Kidney (tissue), 14 donors: ENCODE data around the gene CLEC2B. TPM values are rescaled to one million over a fixed set of nuclear protein-coding genes. Genes with fewer than 3 reads are reported as not detected.

ENCODE experiments used
- DNase-seq, 5 donors: peaks; one replicate each; pipeline ENCODE4 v3.0.0-alpha.2; 2013 to 2020
- FAIRE-seq: peaks from 2 replicates; lab custom pipeline; 2012; peaks lifted over from hg19 to GRCh38; lab: Jason Lieb, UNC
- H3K27ac ChIP-seq, 2 donors: one replicate each; pipeline ENCODE4 v1.7.0; 2013; ENCODE audit warnings: low read depth in 2 of 2, low read length in 2 of 2, inconsistent platforms in 1 of 2
- H3K27me3 ChIP-seq: one replicate; pipeline ENCODE4 v1.7.1; 2013; ENCODE audit warnings: low read length, inconsistent platforms; ENCODE audit not compliant: control insufficient read depth, insufficient read depth
- H3K36me3 ChIP-seq, 3 donors: one replicate each; pipeline versions ENCODE4 v1.7.0 to v1.7.1; 2013; ENCODE audit warnings: low read length in 3 of 3, control low read depth in 1 of 3, inconsistent platforms in 1 of 3; ENCODE audit not compliant: insufficient read depth in 3 of 3, control insufficient read depth in 2 of 3
- H3K4me1 ChIP-seq, 3 donors: one replicate each; pipeline versions ENCODE4 v1.7.0 to v1.7.1; 2013; ENCODE audit warnings: low read length in 3 of 3, inconsistent platforms in 1 of 3, low read depth in 1 of 3; ENCODE audit not compliant: control insufficient read depth in 2 of 3, insufficient read depth in 2 of 3
- H3K4me3 ChIP-seq, 3 donors: one replicate each; pipeline versions ENCODE4 v1.7.0 to v1.8.1; 2013; ENCODE audit warnings: low read length in 3 of 3, control low read depth in 1 of 3, inconsistent platforms in 1 of 3
- H3K9ac ChIP-seq, 3 donors: one replicate each; pipeline versions ENCODE4 v1.7.0 to v1.7.1; 2013; ENCODE audit warnings: low read length in 3 of 3, control low read depth in 1 of 3, inconsistent platforms in 1 of 3
- H3K9me3 ChIP-seq, 3 donors: one replicate each; pipeline versions ENCODE4 v1.7.0 to v1.7.1; 2013; ENCODE audit warnings: low read length in 3 of 3, control low read depth in 1 of 3, inconsistent platforms in 1 of 3; ENCODE audit not compliant: control insufficient read depth in 2 of 3, insufficient read depth in 1 of 3
- CTCF ChIP-seq: IDR thresholded peaks from 3 replicates; pipeline ENCODE4 v1.5.1; 2012; ENCODE audit warnings: mild to moderate bottlenecking, moderate library complexity, borderline replicate concordance; ENCODE audit not compliant: insufficient read depth; ENCODE audit errors: extremely low read depth
- intact Hi-C: fragments of 100-400 bp; cut with DNase I; formaldehyde crosslinking; loops from one replicate; pipeline ENCODE4 v1.11.1; 2022
- polyA plus RNA-seq: library from polyadenylated mRNA; stranded (reverse); fragments of 350-450 nt; fragmentation: Illumina TruSeq; extraction: RNeasy Lipid Tissue Mini Kit (QIAGEN cat#74804); gene quantifications from one replicate; pipeline ENCODE4 v1.2.3, GENCODE V29; 2014; ENCODE audit warnings: low read depth, low replicate concordance; ENCODE audit not compliant: insufficient read depth
- total RNA-seq: library from RNA; stranded (reverse); fragmentation: NEBNext Ultra II Directional; extraction: Animal tissue kit (Norgen Biotek cat#: 25700); gene quantifications from one replicate; pipeline ENCODE4 v1.2.1, GENCODE V29; 2021
- donor health status: control.
- donor health status: control.
- donor health status: control.
- donor health status: control.
- donor health status: control.
- donor health status: DM: yes; HTN: yes; CAD: no.
- donor health status: Normal renal cell carcinoma (clear cell type).

Gene CLEC2B
- total and polyA plus RNA-seq, 2 donors from 2014 or later, result 7.0 to 11.8 TPM

- TF ChIP-seq CTCF, result no peak
- no peaks in the 10 kb centered on the region for H3K36me3 ChIP-seq
- intact Hi-C loops, result no loop called here
- no peaks in the 10 kb centered on the region for H3K4me1 ChIP-seq
- H3K4me3 ChIP-seq, result peak overlapping the region; percentile 24 to 69 (median 38)
- no peak for FAIRE-seq
- peak overlapping the region in 1 of 3 donors; percentile 57 for H3K9ac ChIP-seq
- no peaks in the 10 kb centered on the region for H3K27me3 ChIP-seq
- H3K9me3 ChIP-seq, result no peaks in the 10 kb centered on the region
- no peak for DNase-seq
- peak overlapping the region; percentile 40 to 58 for H3K27ac ChIP-seq
Observed at GRCh38 chr12:9868311-9868801, 798 bp downstream of the CLEC2B start.

DNA sequence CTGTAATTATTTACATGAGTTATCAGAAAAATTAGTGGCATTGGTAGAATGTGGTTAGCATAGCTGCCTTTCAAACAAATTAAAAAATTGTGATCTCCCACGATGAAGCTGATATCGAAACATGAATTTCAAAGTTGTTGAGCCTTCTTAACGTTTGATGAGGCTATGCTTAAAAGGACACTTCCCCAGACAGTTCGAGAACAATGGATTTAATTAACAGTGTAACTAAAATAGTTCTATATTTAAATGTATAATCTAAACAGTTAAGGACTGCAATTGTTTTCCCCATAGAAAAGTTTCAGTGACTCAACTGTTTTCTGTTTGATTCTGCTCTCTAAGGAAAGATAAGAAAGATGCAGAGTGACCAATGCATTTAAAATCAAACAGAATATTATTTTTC lies 1.6 kb downstream of the CLEC2B start:
- no peak for FAIRE-seq
- DNase-seq, result no peak
- H3K27me3 ChIP-seq, result no peaks in the 10 kb centered on the region
- TF ChIP-seq CTCF, result no peak
- H3K36me3 ChIP-seq, result no peaks in the 10 kb centered on the region
- H3K9ac ChIP-seq, result peak overlapping the region in 1 of 3 donors; percentile 17
- H3K27ac ChIP-seq, result no peak overlapping the region
- peak overlapping the region in 2 of 3 donors; percentile 28 to 47 for H3K4me3 ChIP-seq
- H3K9me3 ChIP-seq, result no peaks in the 10 kb centered on the region
- intact Hi-C loops, result no loop called here
- no peaks in the 10 kb centered on the region for H3K4me1 ChIP-seq

DNA sequence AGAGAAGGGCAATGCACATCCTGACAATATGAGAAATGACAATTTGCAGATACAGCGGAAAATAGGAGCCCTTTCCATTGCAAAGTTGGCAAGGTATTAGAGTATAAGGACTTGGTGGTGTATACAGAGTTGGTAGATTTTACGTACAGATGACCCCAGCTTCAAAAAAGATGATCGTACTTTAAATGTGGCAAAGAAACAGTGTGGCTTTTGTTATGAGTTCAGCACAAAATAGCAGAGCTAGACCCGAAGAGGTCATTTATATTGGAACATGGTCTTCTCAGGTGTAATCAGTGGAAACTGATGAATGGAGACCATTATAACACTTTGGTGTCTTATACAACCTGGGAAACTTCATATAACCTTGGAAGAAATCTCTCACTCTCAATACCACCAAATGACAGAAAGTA lies 2.3 kb downstream of the CLEC2B start:
- H3K4me3 ChIP-seq, result peak overlapping the region in 2 of 3 donors; percentile 38 to 47
- H3K27ac ChIP-seq, result no peak overlapping the region
- DNase-seq (no peak), FAIRE-seq (no peak)
- intact Hi-C loops, result no loop called here
- no peaks in the 10 kb centered on the region for H3K4me1 ChIP-seq
- H3K9me3 ChIP-seq, result no peaks in the 10 kb centered on the region
- no peaks in the 10 kb centered on the region for H3K36me3 ChIP-seq
- no peaks in the 10 kb centered on the region for H3K27me3 ChIP-seq
- peak overlapping the region in 1 of 3 donors; percentile 37 for H3K9ac ChIP-seq
- no peak for TF ChIP-seq CTCF
